Measurements from ENCODE around the gene LCOR.
"Not testable (repeated sequence)": the region's sequence is repeated elsewhere in the genome, so short reads cannot be mapped to it uniquely, and the experiment has no call there.

The LCOR gene

GRCh38 chr10:96831867-96832720 is at the start of gene LCOR:
LCOR (plus strand) TSS chr10:96832298; CDS start chr10:96949058, 116,760 bp downstream.
- DNase-seq: peak; percentile 85

DNA sequence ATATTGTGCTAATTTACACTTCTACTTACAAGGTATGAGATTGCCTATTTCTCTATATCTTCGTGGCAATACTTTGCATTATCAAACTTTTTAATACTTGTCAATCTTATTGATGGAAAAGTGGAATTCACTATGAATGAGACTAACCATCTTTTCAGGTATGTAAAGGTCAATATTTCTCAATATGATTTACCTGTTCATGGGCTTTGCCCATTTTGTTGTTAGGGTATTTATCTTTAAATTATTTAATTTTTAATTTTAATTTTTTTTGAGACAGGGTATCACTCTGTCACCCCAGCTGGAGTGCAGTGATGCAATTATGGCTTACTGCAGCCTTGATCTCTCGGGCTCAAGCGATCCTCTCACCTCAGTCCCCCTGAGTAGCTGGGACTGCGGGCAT is 47.8 kb upstream of the LCOR start:
- DNase-seq: no peak

- peak; percentile 30 for DNase-seq
These were observed 42.5 kb upstream of the LCOR start for GRCh38 chr10:96789571-96790108.

- no peak for DNase-seq
These were observed 40.2 kb upstream of the LCOR start for GRCh38 chr10:96791902-96792301.

GRCh38 chr10:96794836-96795733 is 37.0 kb upstream of the LCOR start:
- DNase-seq: no peak

DNA sequence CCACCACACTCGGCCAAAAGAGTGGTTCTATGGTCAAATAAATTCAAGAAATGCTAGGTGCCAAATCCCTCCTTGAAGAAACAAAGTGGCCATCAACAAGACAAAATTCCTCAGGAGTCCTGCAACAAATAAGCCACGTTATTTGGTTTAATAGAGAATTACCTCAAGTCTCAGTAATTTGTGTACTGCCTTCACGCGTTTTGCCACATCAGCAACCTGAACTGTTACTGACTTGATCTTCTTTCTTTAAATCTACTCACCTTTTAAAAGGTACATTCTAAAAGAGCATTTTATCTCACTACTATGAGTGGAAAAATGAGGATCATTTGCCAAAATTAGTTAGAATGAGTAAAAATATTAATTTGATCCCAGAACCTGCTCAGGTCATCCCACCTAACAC is 34.6 kb upstream of the LCOR start:
- DNase-seq: no peak

DNA sequence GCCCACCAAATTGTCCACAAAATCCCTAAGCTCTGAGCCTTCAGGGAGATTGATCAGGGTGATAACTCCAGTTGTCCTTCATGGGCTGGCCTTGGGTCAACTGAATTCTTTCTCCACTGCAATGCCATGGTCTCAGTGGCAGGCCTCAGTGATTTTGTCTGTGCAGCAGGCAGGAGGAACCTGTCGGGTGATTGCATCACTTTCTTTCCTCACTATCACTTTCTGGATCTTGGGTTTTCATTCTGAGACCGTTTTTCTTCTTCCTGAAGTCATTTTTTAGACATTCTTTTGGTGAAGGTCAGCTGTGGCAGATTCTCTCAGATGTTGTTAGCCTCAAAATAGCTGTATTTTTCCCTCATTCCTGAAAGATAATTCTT is 28.8 kb upstream of the LCOR start:
- DNase-seq: no peak

DNA sequence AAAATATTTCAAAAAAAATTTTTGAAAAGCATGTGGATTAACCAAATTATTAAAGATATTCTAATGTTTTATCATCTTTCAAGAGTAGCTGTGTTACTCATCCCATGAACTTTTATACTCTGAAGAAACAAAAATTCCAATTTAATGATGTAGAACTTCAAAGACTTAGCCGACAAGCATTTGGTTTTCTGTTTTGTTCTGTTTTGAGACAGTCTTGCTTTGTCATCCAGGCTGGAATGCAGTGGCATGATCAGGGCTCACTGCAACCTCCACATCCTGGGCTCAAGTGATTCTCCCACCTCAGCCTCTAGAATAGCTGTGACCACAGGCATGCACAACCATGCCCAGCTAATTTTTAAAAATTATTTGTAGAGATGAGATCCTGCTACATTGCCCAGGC is 17.8 kb upstream of the LCOR start:
- no peak for DNase-seq

GRCh38 chr10:96818971-96819370 is 13.1 kb upstream of the LCOR start:
- DNase-seq: not testable (repeated sequence)

DNA sequence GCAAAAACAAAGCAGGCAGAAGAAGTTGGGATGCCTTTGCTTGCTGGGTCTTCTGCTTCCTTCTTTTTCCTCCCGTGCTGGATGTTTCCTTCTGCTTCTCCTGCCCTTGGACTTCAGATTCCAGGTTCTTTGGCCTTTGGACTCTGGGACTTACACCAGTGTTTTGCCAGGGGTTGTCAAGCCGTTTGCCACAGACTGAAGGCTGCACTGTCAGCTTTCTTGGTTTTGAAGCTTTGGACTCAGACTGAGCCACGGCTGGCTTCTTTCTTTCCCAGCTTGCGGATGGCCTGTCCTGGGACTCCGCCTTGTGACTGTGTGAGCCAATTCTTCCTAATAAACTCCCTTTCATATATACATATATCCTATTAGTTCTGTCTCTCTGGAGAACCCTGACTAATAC is 11.3 kb upstream of the LCOR start:
- DNase-seq: no peak

DNA sequence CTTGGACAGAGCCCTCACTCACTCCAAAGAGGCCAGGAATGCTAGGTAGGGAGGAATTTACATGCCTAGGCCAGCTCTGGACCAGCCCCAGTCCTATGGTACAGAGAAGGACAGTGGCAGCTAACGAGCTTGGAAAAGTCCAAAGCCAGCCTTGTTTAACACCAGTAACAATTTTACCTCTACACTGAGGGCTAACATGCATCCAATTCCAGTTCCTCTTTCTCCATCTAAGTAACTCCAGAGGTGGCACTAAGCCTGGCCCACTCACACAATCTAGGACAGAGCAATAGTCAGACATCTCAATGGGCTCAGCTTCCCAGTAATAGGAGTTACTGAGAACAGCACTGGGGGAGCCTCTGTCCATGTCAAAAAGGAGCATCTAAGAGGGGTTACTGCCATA is 5.7 kb upstream of the LCOR start:
- no peak for DNase-seq

DNA sequence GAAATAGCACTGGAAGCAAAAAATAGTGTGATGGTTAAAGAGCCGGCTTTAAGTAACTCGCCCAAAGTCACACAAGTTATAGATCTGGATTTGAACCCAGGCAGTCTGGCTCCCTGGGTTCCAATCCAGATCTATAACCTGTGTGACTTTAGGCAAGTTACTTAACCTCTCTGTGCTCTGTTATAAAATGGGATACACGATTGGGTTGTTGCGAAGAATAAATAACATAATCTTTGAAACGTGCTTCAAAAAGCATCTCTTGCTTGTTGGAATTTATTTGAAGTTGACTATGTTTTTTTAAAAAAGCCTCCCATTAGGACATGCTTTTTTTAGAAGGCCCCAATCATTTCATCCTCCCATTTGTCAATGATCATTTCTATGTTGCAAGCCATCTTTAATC is 3.5 kb upstream of the LCOR start:
- no peak for DNase-seq

GRCh38 chr10:96829029-96829773 is 2.9 kb upstream of the LCOR start:
- DNase-seq: no peak

DNA sequence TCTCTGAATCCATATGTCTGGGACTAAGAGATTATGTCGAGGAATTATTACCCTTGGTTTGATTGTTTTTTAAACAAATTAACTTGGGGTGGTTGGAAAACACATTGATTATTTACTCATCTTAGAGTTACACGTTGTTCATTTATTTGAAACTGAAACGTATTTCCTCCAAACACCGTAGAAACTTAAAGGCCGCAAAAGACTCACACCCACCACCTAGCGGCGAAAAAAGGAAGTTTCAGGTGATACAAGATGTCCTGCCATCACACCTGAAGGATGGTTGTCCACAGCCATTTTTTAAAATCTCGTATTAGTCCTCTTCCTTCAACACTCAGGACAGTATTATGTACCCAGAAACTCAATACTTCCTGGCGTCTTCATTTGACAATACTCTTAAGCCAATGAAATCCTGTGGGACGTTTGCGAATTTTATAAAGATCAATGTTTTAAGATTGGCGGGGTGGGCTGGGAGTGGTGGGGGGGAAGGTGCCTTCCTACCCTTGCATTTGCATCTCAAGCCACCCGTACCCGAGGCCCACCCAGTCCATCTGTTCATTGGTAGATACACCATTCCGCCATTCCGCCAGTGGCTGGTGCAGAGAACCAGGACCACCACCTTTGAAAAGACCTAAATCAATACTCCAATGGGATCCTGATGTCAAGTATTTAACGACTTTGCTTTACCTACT is 1.4 kb upstream of the LCOR start:
- peak; percentile 78 for DNase-seq

DNA sequence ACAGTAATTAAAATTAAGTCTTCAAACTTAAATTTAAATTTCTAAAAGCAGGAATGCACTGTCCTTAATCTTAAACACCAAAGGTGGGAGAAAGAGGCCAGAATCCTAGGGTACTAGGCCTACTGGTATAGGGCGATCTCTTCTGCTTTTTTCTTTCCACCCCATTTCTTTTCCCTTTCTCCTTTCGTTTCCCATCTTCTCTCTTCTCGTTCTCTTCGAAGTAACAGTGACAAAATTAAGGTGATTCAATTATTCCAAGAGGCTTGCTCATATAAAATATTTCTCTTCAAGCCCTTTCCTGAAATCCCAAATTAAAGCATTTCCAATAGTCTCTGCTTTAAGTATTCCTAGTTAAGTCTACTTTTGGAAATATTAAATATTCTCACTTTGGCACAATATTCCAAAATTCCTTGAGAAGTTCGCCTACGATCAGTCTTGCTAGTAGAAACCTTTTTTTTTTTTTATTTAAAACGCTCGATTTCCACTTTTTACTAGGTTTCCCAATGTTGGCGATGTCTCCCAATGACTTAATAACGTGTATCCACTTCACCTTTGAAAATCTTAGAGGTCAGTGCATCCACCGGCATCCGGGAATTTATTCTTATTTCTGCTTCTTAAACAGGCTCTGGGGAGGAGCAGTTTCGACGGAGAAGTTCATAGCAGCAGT is 765 bp upstream of the LCOR start:
- no peak for DNase-seq

DNA sequence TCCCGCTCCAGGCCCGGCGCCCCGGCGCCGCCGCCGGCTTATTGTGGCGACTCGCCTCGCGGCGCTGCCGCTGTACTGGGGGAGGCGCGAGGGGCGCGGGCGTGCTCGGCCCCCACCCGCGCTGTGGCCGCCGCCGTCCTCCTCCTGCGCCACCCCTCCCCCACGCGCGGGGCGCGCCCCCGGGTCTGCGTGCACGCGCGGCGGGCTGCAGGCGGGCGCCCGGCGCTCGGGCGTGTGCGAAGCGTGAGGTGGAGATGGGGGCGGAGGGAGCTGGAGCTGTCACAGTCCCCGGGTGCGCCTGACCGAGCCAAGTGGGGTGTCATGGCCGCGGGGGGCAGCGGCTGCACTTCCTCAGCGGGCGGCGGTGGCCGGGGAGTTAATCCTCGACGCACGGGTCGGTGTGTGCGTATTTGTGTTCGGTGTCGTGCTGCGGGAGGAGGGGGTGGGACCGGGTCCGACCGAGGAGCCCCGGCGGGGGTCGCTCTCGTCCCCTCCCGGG is 672 bp downstream of the LCOR start:
- peak; percentile 89 for DNase-seq

GRCh38 chr10:96833220-96834001 is 1.3 kb downstream of the LCOR start:
- DNase-seq: no peak

DNA sequence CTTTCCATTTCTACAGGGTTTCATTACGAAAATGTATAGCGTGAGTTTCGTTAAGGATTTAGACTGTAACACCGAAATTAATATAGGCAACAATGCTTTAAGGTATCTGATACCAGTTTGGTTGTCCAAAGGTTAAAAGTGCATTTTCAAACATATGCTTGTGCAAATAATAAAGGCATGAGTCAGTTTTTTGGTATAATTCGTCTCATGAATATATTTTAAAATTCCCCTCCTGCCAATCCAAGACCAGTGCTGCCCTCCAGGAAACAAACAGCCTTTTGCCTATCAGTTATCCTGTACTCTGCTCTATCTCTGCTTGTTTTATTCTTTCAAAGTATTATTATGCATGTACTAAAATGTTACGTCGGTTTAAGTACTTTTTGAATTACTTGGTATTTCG is 2.0 kb downstream of the LCOR start:
- DNase-seq: no peak

GRCh38 chr10:96835899-96836298 is 3.8 kb downstream of the LCOR start:
- DNase-seq: no peak

GRCh38 chr10:96838529-96838928 is 6.4 kb downstream of the LCOR start:
- DNase-seq: no peak
